SH-SY5Y (cell line): ENCODE measurements around the gene GSTA4.

Experiments
- GATA2 ChIP-seq: IDR thresholded peaks from 2 replicates; pipeline ENCODE4 v1.6.1; 2011; ENCODE audit warnings: mild to moderate bottlenecking, low read depth, low read length
- GATA3 ChIP-seq: IDR thresholded peaks from 2 replicates; pipeline ENCODE4 v1.6.1; 2011; ENCODE audit warnings: low read depth, mild to moderate bottlenecking, low read length, moderate library complexity

DNA sequence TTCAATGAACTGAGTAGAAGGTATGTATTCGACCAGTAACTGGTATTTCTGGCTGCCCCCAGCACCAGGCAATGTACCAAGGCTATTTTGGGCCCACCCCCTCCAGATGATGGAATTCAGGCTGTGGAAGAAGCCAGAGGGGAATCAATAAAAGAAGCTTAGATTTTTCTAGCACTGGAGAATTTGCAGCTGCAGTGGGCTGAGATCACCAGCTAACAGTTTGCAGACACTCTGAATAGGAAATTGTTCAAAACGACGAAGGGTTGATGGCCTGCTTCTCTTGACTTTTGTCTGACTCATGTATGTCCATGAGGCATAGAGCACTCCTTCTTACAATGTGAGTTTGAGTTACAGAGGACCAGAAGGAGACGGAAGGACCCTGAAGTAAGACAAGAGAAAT, 37.8 kb upstream of the GSTA4 start:
- TF ChIP-seq GATA3, result no peak
- TF ChIP-seq GATA2, result no peak
